ENCODE measurements around the gene RPIA.

RPIA gene

GRCh38 chr2:88737385-88737784, 45.9 kb downstream of the RPIA start:
- Histone ChIP-seq H3K9ac (ENCODE audit: low read length) (no peak overlapping the region), H3K79me2 (ENCODE audit: low read length) (peaks cover 3% of the 10 kb centered on the region; the same call in 1 of the 2 replicates), H3K4me3 (ENCODE audit: low read length) (no peak overlapping the region), H3K36me3 (replicated peaks; ENCODE audit: low read depth, low read length) (peaks cover 25% of the 10 kb centered on the region), H3K4me2 (ENCODE audit: low read length) (no peak overlapping the region), H3K4me1 (ENCODE audit: low read length) (no peaks in the 10 kb centered on the region), H2AFZ (ENCODE audit: low read depth, low read length) (no peak overlapping the region), H3K9me3 (ENCODE audit: insufficient read depth, low read length) (no peaks in the 10 kb centered on the region), H4K20me1 (ENCODE audit: insufficient read depth, low read length) (no peaks in the 10 kb centered on the region), H3K27me3 (ENCODE audit: low read depth, low read length) (no peaks in the 10 kb centered on the region), H3K27ac (ENCODE audit: low read length) (no peak overlapping the region)
- TF ChIP-seq, protein P1, sequence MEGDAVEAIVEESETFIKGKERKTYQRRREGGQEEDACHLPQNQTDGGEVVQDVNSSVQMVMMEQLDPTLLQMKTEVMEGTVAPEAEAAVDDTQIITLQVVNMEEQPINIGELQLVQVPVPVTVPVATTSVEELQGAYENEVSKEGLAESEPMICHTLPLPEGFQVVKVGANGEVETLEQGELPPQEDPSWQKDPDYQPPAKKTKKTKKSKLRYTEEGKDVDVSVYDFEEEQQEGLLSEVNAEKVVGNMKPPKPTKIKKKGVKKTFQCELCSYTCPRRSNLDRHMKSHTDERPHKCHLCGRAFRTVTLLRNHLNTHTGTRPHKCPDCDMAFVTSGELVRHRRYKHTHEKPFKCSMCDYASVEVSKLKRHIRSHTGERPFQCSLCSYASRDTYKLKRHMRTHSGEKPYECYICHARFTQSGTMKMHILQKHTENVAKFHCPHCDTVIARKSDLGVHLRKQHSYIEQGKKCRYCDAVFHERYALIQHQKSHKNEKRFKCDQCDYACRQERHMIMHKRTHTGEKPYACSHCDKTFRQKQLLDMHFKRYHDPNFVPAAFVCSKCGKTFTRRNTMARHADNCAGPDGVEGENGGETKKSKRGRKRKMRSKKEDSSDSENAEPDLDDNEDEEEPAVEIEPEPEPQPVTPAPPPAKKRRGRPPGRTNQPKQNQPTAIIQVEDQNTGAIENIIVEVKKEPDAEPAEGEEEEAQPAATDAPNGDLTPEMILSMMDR (IDR thresholded peaks at IDR 0.05; ENCODE audit: low read depth, low read length): no peak
- no peak for TF ChIP-seq EZH2phosphoT487 (IDR thresholded peaks at IDR 0.05; ENCODE audit: low read depth)

DNA sequence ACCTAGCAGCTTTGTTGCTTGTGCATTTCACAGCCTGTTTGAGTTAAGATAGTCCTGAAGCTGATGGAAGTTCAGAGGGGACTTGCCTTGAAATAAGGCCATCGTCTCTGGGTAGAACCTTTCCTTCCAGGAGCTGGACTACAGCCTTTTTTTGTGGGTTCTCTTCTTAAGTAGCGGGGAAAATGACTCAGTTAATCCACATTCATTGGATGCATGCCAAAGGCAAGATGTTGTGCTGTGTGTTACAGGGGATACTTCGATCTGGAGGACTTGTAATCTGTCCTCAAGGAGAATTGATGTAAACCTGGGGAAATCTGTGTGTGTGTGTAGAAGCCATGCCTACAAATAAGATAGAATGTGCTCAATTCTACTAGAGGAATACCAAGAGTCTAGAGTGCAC, 46.8 kb downstream of the RPIA start:
- H3K27ac ChIP-seq (ENCODE audit: low read length): no peak overlapping the region

GRCh38 chr2:88739985-88740600, 48.6 kb downstream of the RPIA start:
- Histone ChIP-seq H3K9ac (ENCODE audit: low read length) (no peak overlapping the region), H2AFZ (ENCODE audit: low read depth, low read length) (no peak overlapping the region), H3K4me3 (ENCODE audit: low read length) (no peak overlapping the region), H3K27ac (ENCODE audit: low read length) (no peak overlapping the region), H3K4me2 (ENCODE audit: low read length) (no peak overlapping the region), H3K36me3 (replicated peaks; ENCODE audit: low read depth, low read length) (peaks cover 31% of the 10 kb centered on the region), H4K20me1 (ENCODE audit: insufficient read depth, low read length) (no peaks in the 10 kb centered on the region), H3K9me3 (ENCODE audit: insufficient read depth, low read length) (no peaks in the 10 kb centered on the region), H3K79me2 (ENCODE audit: low read length) (no peaks in the 10 kb centered on the region; the same call in 1 of the 2 replicates), H3K4me1 (ENCODE audit: low read length) (no peaks in the 10 kb centered on the region), H3K27me3 (ENCODE audit: low read depth, low read length) (no peaks in the 10 kb centered on the region)
- no peak for TF ChIP-seq EZH2phosphoT487 (IDR thresholded peaks at IDR 0.05; ENCODE audit: low read depth)
- TF ChIP-seq, protein P1 (IDR thresholded peaks at IDR 0.05; ENCODE audit: low read depth, low read length): peak; percentile 92

More for the DNA sequence above, 46.8 kb downstream of the RPIA start:
- Histone ChIP-seq H3K4me3 (ENCODE audit: low read length) (no peak overlapping the region), H3K9ac (ENCODE audit: low read length) (no peak overlapping the region), H3K27me3 (ENCODE audit: low read depth, low read length) (no peaks in the 10 kb centered on the region), H4K20me1 (ENCODE audit: insufficient read depth, low read length) (no peaks in the 10 kb centered on the region), H2AFZ (ENCODE audit: low read depth, low read length) (no peak overlapping the region), H3K4me1 (ENCODE audit: low read length) (no peaks in the 10 kb centered on the region), H3K9me3 (ENCODE audit: insufficient read depth, low read length) (no peaks in the 10 kb centered on the region), H3K79me2 (ENCODE audit: low read length) (peaks cover under 1% of the 10 kb centered on the region; the same call in 1 of the 2 replicates), H3K4me2 (ENCODE audit: low read length) (no peak overlapping the region), H3K36me3 (replicated peaks; ENCODE audit: low read depth, low read length) (peaks cover 25% of the 10 kb centered on the region)
- TF ChIP-seq EZH2phosphoT487 (IDR thresholded peaks at IDR 0.05; ENCODE audit: low read depth): no peak
- TF ChIP-seq, protein P1 (IDR thresholded peaks at IDR 0.05; ENCODE audit: low read depth, low read length): no peak

GRCh38 chr2:88746929-88747490, 55.5 kb downstream of the RPIA start:
- TF ChIP-seq, protein P1 (IDR thresholded peaks at IDR 0.05; ENCODE audit: low read depth, low read length): no peak
- TF ChIP-seq EZH2phosphoT487 (IDR thresholded peaks at IDR 0.05; ENCODE audit: low read depth): no peak
- Histone ChIP-seq H3K4me2 (ENCODE audit: low read length) (no peak overlapping the region), H3K36me3 (replicated peaks; ENCODE audit: low read depth, low read length) (peaks cover 31% of the 10 kb centered on the region), H4K20me1 (ENCODE audit: insufficient read depth, low read length) (no peaks in the 10 kb centered on the region), H3K9ac (ENCODE audit: low read length) (no peak overlapping the region), H3K4me3 (ENCODE audit: low read length) (no peak overlapping the region), H3K27ac (ENCODE audit: low read length) (no peak overlapping the region), H2AFZ (ENCODE audit: low read depth, low read length) (no peak overlapping the region), H3K79me2 (ENCODE audit: low read length) (no peaks in the 10 kb centered on the region; the same call in 1 of the 2 replicates), H3K4me1 (ENCODE audit: low read length) (no peaks in the 10 kb centered on the region), H3K9me3 (ENCODE audit: insufficient read depth, low read length) (no peaks in the 10 kb centered on the region), H3K27me3 (ENCODE audit: low read depth, low read length) (no peaks in the 10 kb centered on the region)

All from OCI-LY3 (cell line).